Central memory CD4-positive, alpha-beta T cell (primary cell): Measurements from ENCODE around the gene NDUFS5.
"Not testable (repeated sequence)": the region's sequence is repeated elsewhere in the genome, so short reads cannot be mapped to it uniquely, and the experiment has no call there.

Experiments used
- DNase-seq: peaks from one replicate; pipeline ENCODE4 v3.0.0; 2022

NDUFS5 gene

DNA sequence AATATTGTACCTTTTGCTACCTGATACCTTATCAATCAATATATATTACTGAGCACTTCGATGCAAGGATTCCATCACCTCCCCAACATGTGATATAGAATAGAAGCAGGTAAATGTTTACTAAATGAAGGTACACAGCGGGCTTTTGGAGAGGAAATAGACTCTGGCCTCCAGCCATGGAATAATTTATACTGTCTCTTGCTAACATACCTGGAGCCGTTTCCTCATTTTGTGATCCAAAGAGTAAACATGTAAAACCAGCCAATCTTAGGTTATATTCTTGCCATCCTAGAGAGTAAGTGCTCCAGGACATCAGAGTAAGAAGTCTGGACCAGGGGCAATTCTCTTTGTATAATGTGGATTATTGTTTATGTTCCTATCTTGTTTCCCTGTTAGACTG, 39.4 kb downstream of the NDUFS5 start:
- no peak for DNase-seq

DNA sequence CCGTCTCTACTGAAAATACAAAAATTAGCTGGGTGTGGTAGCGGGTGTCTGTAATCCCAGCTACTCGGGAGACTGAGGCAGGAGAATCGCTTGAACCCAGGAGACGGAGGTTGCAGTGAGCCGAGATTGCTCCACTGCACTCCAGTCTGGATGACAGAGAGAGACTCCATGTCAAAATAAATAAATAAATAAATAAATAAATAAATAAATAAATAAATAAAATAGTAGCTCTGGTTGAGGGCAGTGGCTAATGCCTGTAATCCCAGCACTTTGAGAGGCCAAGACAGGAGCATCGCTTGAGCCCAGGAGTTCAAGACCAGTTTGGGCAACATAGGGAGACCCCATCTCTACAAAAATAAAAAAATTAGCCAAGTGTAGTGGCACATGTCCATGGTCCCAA, 42.1 kb downstream of the NDUFS5 start:
- DNase-seq = not testable (repeated sequence)

DNA sequence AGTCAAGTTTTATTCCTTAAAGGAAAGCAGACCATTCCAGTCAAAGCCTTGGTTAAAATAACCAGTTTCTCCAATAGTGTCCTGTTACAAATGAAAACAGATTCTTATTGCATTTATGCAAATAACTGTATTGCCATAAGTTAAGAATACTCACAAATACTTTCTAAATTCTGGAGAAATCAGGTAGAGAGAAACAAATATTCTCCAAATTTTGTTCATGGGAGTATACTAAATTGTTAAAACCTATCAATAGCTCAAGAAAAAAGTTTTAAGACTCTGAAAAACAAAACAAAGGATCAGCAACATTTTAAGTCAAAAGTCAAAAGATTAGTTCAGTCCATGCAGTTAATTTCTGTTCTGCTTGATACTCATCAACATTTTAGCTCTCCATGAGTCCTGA, 45.4 kb downstream of the NDUFS5 start:
- DNase-seq = not testable (repeated sequence)

DNA sequence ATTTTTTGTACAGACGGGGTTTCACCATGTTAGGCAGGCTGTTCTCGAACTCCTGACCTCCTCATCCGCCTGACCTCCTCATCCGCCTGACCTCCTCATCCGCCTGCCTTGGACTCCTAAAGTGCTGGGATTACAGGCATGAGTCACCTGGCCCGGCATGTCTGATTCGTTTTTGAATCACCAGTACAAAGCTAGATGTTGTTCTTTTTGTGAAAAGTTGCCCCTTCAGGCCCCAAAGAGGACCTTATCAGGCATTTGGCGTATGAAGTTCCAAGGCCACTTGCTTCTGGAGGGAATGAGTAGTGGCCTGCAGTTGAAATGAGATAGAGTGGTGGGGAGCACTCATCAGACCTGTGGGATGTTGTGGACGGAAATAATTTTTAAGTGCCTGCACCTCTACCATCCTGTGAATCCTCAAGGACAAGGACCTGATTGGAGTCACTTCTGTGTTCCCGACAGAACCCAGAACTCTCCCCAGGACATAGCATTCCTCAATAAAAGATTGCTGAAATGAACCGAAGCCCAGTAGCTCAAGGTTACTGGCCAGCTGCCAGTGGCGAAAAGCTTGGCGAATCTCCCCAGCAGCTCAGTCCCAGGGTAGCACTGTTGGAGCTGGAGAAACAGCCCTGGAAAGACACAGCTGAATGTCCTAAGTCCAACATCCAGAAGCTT, 50.1 kb downstream of the NDUFS5 start:
- no peak for DNase-seq

DNA sequence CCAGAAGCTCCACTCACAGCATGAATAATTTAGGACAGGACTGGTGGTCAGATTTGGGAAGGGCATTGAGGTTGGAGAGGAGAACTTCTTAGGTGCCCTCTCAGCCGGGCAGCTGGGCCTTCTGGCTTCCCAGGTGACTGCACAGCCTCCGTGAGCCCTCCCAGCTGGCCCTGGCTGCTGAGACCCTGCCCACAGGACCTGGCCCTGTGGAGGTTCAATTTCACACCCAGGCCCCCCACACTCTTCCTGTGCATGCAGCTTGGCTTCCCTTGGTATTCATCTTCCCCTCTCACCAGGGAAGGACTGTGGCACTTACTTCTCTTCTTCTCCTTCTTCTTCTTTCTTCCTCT, 50.6 kb downstream of the NDUFS5 start:
- no peak for DNase-seq

DNA sequence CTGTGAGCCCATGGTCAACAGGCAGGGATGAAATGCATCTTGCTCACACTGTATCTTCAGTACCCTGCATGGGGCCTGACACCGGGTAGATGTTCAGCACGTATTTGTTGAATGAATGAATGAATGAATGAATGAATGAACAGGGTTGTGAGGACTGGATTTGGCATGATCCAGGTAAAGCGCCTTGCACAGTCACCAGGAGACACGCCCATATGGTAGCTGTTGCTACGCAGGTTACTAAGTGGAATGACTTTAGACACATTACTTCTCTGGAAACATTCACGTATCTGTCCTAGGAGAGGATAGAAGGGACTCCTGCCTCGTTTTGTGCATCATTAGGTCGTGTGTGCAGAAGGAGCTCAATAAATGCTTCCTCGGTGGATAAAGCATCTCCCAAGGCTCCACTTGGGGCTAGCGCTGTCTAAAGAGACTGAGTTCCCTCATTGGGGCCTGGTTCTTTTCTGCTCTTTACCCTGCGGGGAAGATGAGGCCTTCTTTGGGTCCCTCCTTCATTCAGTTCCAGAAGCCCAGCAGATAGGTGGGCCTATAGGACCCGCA, 54.2 kb downstream of the NDUFS5 start:
- no peak for DNase-seq

DNA sequence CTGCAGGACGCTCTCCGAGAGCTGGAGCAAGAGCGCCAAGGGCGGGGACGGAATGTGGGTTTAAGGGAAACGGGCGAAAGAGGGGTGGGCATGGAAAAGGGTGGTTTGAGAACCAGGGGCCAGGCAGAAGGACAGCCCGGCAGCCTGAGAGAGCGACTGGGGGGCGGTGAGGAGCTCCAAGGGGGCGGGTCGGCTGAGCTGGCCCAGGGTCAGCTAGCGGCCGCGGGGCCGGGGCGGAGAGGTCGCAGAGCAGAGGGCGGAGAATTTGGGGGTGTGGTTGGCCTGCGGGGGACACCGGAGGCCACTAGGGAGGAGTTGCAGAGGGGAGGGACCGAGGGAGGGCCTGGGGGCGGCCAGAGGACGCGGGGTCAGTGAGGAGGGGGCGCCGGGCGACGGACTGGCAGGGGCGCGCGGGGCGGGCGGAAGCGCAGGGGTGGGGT, 54.7 kb downstream of the NDUFS5 start:
- DNase-seq = no peak

DNA sequence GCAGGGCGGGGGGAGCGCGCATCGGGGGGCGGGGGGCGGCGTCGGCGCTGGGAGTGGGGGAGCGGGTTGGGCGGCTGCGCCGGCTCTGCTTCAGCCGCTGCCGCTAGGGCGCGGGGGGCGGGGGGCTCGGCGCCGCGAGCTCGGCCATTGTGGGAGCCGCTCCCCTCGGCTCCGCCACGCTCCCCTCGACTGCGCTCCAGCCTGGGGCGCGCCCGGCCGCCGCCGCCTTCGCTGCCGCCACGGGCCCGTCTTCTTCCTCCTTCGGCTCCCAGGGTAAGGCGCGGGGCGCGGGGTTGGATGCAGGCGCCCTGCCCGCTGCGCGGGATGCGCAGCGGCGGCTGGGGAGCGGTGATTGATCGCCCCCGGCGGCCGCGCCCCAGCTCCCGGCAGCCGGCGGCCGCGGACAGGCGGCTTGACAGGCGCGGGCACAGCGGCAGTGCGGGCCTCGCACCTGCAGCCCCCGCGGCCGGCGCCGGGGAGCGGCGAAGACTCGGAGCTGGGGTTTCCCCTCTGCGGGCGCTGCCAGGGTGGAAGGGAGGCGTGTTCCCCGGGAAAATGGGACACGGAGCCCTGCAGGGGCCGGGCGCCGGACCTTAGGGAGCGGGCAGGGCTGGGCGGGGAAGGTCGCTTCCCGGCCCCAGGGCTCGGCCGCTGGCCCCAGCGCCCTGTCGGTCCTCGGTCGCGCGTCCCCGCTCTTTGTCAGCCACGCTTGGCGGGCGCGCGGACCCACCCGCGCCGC, 55.3 kb downstream of the NDUFS5 start:
- peak; percentile 14 for DNase-seq

DNA sequence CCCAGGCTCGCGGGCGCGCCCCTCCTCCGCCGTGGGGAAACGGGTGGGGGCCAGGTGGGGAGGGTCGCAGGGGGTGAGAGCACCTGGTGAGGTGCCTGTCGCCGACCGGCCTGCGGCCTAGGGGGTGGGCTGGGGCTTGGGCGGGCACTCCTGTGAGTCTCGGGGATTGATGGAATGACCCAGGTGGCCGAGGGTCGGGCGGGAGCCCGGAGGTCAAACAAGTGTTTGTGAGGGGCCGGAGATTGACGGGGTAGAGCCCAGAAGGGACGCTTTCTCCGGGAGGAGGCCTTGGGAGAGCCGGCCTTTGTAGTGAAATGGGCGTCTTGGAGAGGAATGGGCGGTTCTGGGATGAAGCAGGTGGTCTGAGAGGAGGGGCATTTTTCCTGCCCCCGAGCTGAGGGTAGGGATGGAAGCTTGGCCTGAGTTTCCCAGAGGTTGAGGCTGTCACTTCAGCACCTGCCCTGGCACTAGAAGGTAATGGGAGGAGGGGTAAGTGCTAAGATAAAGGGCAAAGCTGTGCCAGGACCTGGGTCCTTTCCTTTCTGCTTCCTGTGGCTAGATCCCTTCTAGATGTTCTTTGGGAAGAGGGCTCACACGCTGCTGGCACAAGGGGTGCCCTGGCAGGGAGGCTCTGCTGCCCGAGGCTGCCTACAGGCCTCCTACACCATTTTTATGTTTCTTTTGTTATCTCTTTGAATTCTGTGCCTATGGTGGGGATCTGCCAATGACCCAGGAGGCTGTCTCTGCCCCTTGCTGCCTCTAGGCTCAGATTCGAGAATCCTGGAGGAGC, 56.1 kb downstream of the NDUFS5 start:
- no peak for DNase-seq

DNA sequence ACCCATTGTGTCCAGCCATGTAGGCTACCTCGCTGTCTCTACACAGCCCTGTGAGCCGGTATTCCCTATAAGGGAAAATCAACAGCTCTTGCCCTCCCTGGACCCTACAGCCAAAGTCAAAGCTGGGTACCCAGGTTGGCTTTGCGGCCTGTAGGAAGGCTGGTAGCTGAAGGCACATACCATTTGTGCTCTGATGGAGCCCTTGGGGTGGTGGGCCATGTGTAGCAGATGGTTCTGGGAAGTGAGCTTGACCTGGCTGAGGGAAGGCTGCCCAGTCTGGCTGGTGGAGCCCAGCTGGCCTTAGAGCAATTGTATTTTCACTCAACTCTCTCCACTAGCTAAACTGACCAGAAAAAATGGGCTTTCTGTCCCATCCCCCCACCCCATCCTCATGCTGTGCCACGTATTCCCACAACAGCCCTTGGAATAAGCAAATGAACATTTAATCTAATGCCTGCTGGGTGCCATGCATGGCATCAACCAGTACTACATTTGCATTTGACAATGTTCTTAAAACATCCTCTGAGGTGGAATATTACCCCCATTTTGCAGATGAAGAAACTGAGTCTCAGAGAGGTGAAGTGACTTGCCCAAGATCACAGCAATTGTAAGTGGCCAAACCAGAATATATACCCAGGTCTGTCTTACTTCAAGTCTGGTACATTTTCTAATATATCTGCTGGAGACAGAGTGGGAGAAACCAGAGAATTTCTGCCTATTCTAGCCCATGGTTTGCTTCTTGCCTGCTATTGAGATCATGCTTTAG, 56.8 kb downstream of the NDUFS5 start:
- DNase-seq = no peak

DNA sequence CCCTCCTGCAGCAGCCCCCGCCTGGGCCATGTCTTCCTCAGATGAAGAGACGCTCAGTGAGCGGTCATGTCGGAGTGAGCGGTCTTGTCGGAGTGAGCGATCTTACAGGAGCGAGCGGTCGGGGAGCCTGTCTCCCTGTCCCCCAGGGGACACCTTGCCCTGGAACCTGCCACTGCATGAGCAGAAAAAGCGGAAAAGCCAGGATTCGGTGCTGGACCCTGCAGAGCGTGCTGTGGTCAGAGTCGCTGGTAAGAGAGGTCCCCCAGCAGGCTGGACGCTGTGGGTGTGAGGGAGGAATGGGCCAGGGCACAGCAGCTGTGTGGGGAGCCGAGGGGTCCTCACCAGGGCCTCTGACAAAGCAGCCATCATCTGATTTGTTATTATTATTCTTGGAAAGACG, 58.0 kb downstream of the NDUFS5 start:
- no peak for DNase-seq
